Measurements from ENCODE around the gene PITPNB.

DNA sequence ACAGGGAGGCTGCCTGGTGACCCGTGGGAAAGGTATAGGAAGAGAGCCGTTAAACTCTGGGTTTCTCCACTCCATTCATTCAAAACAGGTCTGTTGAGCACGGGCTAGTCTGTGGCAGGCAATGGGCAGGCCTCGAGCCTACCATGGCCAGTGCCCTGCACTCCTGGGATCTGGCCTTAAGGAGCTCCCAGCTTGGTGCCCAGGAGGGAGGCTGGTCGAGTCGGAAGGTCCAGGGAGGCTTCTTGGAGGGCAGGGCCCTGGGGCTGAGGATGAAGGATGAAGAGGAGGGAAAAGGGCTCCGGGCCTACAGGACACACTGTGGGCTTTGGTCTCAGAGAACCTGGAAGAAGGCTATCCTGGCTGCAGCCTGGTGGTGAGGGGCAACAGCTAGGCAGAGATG lies 75.6 kb downstream of the PITPNB start:
- TF ChIP-seq TAF15 (IDR thresholded peaks at IDR 0.05; ENCODE audit: low read depth, low read length, poor library complexity, severe bottlenecking) = no peak
- no peak for TF ChIP-seq ZNF468 (CRISPR knock-in tag; IDR thresholded peaks at IDR 0.05)
